ENCODE results near the gene DPP6. TPM values are rescaled to one million over a fixed set of nuclear protein-coding genes. Genes with fewer than 3 reads are reported as not detected.

DPP6 gene
- total RNA-seq, 2 experiments from 2014 or later, result not detected

GRCh38 chr7:154916856-154917807, 864.9 kb downstream of the DPP6 start:
- ChIA-PET CTCF (ENCODE audit: unreplicated experiment) (no interaction called here), POLR2A (interaction anchor here (0.6 kb wide), 1 partner anchor 677 kb away, joined by 9 read pairs; no protein-coding TSS in a partner anchor)
- DNase-seq (ENCODE audit: low spot score), result no peak
- no peaks in the 10 kb centered on the region for H3K9me2 ChIP-seq (ENCODE audit: insufficient read depth, low read length)
- TF ChIP-seq EZH2phosphoT487 (IDR thresholded peaks at IDR 0.05; ENCODE audit: borderline replicate concordance, low read depth, low read length), result no peak
- TF ChIP-seq CTCF (conservative IDR thresholded peaks at IDR 0.05; ENCODE audit: low read length), result no peak
- H4K20me1 ChIP-seq (ENCODE audit: insufficient read depth, low read length), result no peaks in the 10 kb centered on the region
- BruUV-seq (replicated peaks), result no TSS peak
- H3K9me3 ChIP-seq (ENCODE audit: low read length), result no peaks in the 10 kb centered on the region
- no peak overlapping the region for H3K27ac ChIP-seq (ENCODE audit: low read depth, low read length, poor library complexity, severe bottlenecking)
- H3K4me2 ChIP-seq (ENCODE audit: low read length), result no peak overlapping the region
- H3K4me1 ChIP-seq (ENCODE audit: insufficient read depth, low read length, poor library complexity, severe bottlenecking), result no peaks in the 10 kb centered on the region
- H3K36me3 ChIP-seq (ENCODE audit: insufficient read depth, low read length), result no peaks in the 10 kb centered on the region
- H3K79me2 ChIP-seq (ENCODE audit: insufficient read depth, low read depth, low read length), result no peaks in the 10 kb centered on the region
- H3K4me3 ChIP-seq (ENCODE audit: low read depth, low read length, poor library complexity, severe bottlenecking), result no peak overlapping the region
- intact Hi-C loops (cut with micrococcal nuclease; ENCODE audit: unreplicated experiment), result no loop called here
- H2AFZ ChIP-seq (ENCODE audit: low read length), result no peak overlapping the region

- TF ChIP-seq EZH2phosphoT487 (IDR thresholded peaks at IDR 0.05; ENCODE audit: borderline replicate concordance, low read depth, low read length) (no peak), CTCF (conservative IDR thresholded peaks at IDR 0.05; ENCODE audit: low read length) (no peak)
These were observed 865.6 kb downstream of the DPP6 start for GRCh38 chr7:154917808-154918160.

GRCh38 chr7:154918266-154918665, 866.1 kb downstream of the DPP6 start:
- no peak overlapping the region for H3K27ac ChIP-seq (ENCODE audit: low read depth, low read length, poor library complexity, severe bottlenecking)
- no peaks in the 10 kb centered on the region for H3K4me1 ChIP-seq (ENCODE audit: insufficient read depth, low read length, poor library complexity, severe bottlenecking)
- ChIA-PET CTCF (ENCODE audit: unreplicated experiment) (no interaction called here), POLR2A (no interaction called here)
- H3K4me2 ChIP-seq (ENCODE audit: low read length), result no peak overlapping the region
- no peaks in the 10 kb centered on the region for H4K20me1 ChIP-seq (ENCODE audit: insufficient read depth, low read length)
- no peaks in the 10 kb centered on the region for H3K79me2 ChIP-seq (ENCODE audit: insufficient read depth, low read depth, low read length)
- H2AFZ ChIP-seq (ENCODE audit: low read length), result no peak overlapping the region
- TF ChIP-seq EZH2phosphoT487 (IDR thresholded peaks at IDR 0.05; ENCODE audit: borderline replicate concordance, low read depth, low read length) (no peak), CTCF (conservative IDR thresholded peaks at IDR 0.05; ENCODE audit: low read length) (no peak)
- no peaks in the 10 kb centered on the region for H3K9me2 ChIP-seq (ENCODE audit: insufficient read depth, low read length)
- no peaks in the 10 kb centered on the region for H3K36me3 ChIP-seq (ENCODE audit: insufficient read depth, low read length)
- DNase-seq (ENCODE audit: low spot score), result no peak
- H3K9me3 ChIP-seq (ENCODE audit: low read length), result no peaks in the 10 kb centered on the region
- H3K4me3 ChIP-seq (ENCODE audit: low read depth, low read length, poor library complexity, severe bottlenecking), result no peak overlapping the region
- BruUV-seq (replicated peaks), result no TSS peak
- intact Hi-C loops (cut with micrococcal nuclease; ENCODE audit: unreplicated experiment), result no loop called here

More at GRCh38 chr7:154917808-154918160, 865.6 kb downstream of the DPP6 start:
- BruUV-seq (replicated peaks), result no TSS peak
- Histone ChIP-seq H3K4me2 (ENCODE audit: low read length) (no peak overlapping the region), H3K4me1 (ENCODE audit: insufficient read depth, low read length, poor library complexity, severe bottlenecking) (no peaks in the 10 kb centered on the region), H3K27ac (ENCODE audit: low read depth, low read length, poor library complexity, severe bottlenecking) (no peak overlapping the region), H3K9me2 (ENCODE audit: insufficient read depth, low read length) (no peaks in the 10 kb centered on the region), H4K20me1 (ENCODE audit: insufficient read depth, low read length) (no peaks in the 10 kb centered on the region), H3K4me3 (ENCODE audit: low read depth, low read length, poor library complexity, severe bottlenecking) (no peak overlapping the region), H3K9me3 (ENCODE audit: low read length) (no peaks in the 10 kb centered on the region), H3K36me3 (ENCODE audit: insufficient read depth, low read length) (no peaks in the 10 kb centered on the region), H3K79me2 (ENCODE audit: insufficient read depth, low read depth, low read length) (no peaks in the 10 kb centered on the region), H2AFZ (ENCODE audit: low read length) (no peak overlapping the region)
- DNase-seq (ENCODE audit: low spot score), result no peak
- CTCF ChIA-PET (ENCODE audit: unreplicated experiment), result no interaction called here
- POLR2A ChIA-PET, result interaction anchor here (0.6 kb wide), 1 partner anchor 678 kb away, joined by 9 read pairs; no protein-coding TSS in a partner anchor
- intact Hi-C loops (cut with micrococcal nuclease; ENCODE audit: unreplicated experiment), result no loop called here
